Transverse colon (tissue), 4 donors: ENCODE data around the gene NKPD1. TPM values are rescaled to one million over a fixed set of nuclear protein-coding genes. Genes with fewer than 3 reads are reported as not detected.

Experiments
- DNase-seq: peaks from one replicate; pipeline ENCODE4 v3.0.0-alpha.2; 2019
- H3K27ac ChIP-seq, 4 donors: fragments of 200-600 bp; sonication (generic); 2 replicates each; pipeline ENCODE4 v1.5.1; 2016 to 2018; ENCODE audit warnings: inconsistent platforms in 4 of 4
- H3K27me3 ChIP-seq: fragments of 200-600 bp; sonication (generic); 2 replicates; pipeline ENCODE4 v1.5.1; 2017; ENCODE audit warnings: inconsistent platforms
- H3K36me3 ChIP-seq, 4 donors: fragments of 200-600 bp; sonication (generic); 2 replicates each; pipeline ENCODE4 v1.5.1; 2017 to 2019; ENCODE audit warnings: inconsistent platforms in 4 of 4
- H3K4me1 ChIP-seq, 4 donors: fragments of 200-600 bp; sonication (generic); 2 replicates each; pipeline ENCODE4 v1.5.1; 2017 to 2020; ENCODE audit warnings: inconsistent platforms in 4 of 4
- H3K4me3 ChIP-seq, 4 donors: fragments of 200-600 bp; sonication (generic); 1 replicate in 1 of 4; 2 replicates in 3 of 4; pipeline versions ENCODE4 v1.5.1 to v1.6.1; 2017 to 2019; ENCODE audit warnings: inconsistent platforms in 4 of 4
- H3K9me3 ChIP-seq, 2 donors: fragments of 200-600 bp; sonication (generic); 2 replicates each; pipeline ENCODE4 v1.5.1; 2017 to 2019; ENCODE audit warnings: inconsistent platforms in 2 of 2
- EP300 ChIP-seq: sonication (generic); formaldehyde crosslinking; IDR thresholded peaks from one replicate; pipeline ENCODE4 v1.6.1; 2017; ENCODE audit warnings: antibody characterized with exemption, low read depth
- POLR2A ChIP-seq: fragments of 450-650 bp; IDR thresholded peaks from one replicate; pipeline ENCODE4 v1.6.1; 2016; ENCODE audit warnings: antibody characterized with exemption, mild to moderate bottlenecking, moderate library complexity
- POLR2AphosphoS5 ChIP-seq, 3 donors: sonication (generic); formaldehyde crosslinking; IDR thresholded peaks; one replicate each; pipeline ENCODE4 v1.6.1; 2016; ENCODE audit warnings: antibody characterized with exemption in 3 of 3
- WGBS, 2 donors: methylation state at CpG; one replicate each; pipeline ENCODE4 v1.1.5; 2018; ENCODE audit warnings: low coverage in 1 of 2; 5-methylcytosine and 5-hydroxymethylcytosine counted together
- in situ Hi-C, 4 donors: fragments of 200-750 bp; cut with MboI; loops; one replicate each; pipeline versions ENCODE4 v1.15.0 to v1.15.1; 2017; ENCODE audit warnings: low sequenced_read_pairs in 3 of 4, low pct_ligation_motif_present in 1 of 4, low pct_unique_long_range_greater_than_20kb in 1 of 4
- intact Hi-C: fragments of 100-400 bp; cut with DNase I; formaldehyde crosslinking; loops from one replicate; pipeline ENCODE4 v1.15.1; 2023; ENCODE audit warnings: low total_unique reads
- total RNA-seq, 4 donors: library from RNA; depleted of rRNA; stranded (reverse); fragments of >200 nt; gene quantifications; one replicate each; pipeline ENCODE4 v1.1.0, GENCODE V29; 2016
- TF ChIP-seq, protein P1 (sequence below), 5 experiments: fragments of 200-600 bp in 3 of 5; fragments of 450-650 bp in 2 of 5; sonication (generic) in 3 of 5; IDR thresholded peaks; 1 replicate in 2 of 5; 2 replicates in 3 of 5; pipeline ENCODE4 v1.5.1; 2016 to 2017; ENCODE audit warnings: antibody characterized with exemption in 5 of 5, inconsistent platforms in 3 of 5, mild to moderate bottlenecking in 2 of 5, moderate library complexity in 1 of 5

Gene NKPD1
- total RNA-seq, 4 donors from 2014 or later, result 0.32 to 1.5 TPM; not detected in 2

DNA sequence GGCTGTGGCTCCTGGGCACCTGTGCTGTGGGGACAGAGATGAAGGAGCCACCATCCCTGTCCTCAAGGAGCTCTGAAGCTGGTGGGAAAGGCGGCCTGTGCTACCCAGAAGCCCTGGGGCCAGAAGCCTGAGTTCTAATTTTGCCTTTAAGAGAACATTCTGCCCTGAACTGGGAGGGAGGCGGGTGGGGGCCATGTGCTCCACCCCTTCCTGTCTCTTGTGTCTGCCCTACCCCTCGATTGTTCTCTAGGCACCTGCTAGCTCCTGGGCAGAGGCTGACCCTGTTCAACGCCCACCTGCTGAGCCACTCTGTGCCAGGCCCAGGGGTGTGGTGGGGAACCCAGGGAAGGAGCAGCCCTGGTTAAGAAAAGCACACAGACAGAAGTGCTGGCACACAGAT lies 11.4 kb upstream of the NKPD1 start:
- TF ChIP-seq EP300 (no peak), POLR2A (no peak), POLR2AphosphoS5 (IDR thresholded peaks at IDR 0.05) (no peak)
- in situ Hi-C loops (no loop called here), intact Hi-C loops (no loop called here)
- H3K36me3 ChIP-seq, result no peaks in the 10 kb centered on the region
- WGBS, 2 donors, result 54% methylated on average over 4 of the region's 4 CpGs; no CpG with 5 or more reads in 1 of the 2 donors
- no peak for DNase-seq
- H3K4me1 ChIP-seq, result peaks cover 3 to 23% (median 15%) of the 10 kb centered on the region in 4 donors
- no peaks in the 10 kb centered on the region for H3K9me3 ChIP-seq
- H3K27me3 ChIP-seq, result no peaks in the 10 kb centered on the region
- H3K27ac ChIP-seq, result no peak overlapping the region
- no peak overlapping the region for H3K4me3 ChIP-seq

DNA sequence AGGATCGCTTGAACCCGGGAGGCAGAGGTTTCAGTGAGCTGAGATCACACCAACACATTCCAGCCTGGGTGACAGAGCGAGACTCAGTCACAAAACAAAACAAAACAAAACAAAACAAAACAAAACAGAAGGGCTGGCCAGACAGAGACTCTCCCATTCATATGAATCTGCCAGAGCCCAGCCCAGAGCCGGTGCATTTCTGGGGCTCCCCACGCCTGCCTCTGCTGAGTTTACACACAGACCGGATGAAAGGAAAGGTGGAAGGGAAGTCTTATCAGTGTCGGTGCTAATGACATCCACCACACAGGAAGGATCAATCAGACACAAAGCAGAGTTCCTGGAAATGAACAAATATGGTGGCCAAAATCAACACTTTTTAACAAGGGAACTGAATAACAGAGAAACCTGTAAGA lies 10.4 kb upstream of the NKPD1 start:
- Histone ChIP-seq H3K4me1 (peaks cover 3 to 19% (median 12%) of the 10 kb centered on the region in 4 donors), H3K27me3 (no peaks in the 10 kb centered on the region), H3K27ac (peak overlapping the region in 1 of 4 donors; percentile 11), H3K36me3 (no peaks in the 10 kb centered on the region), H3K4me3 (no peak overlapping the region), H3K9me3 (no peaks in the 10 kb centered on the region)
- DNase-seq, result no peak
- WGBS, 2 donors, result 27 to 41% methylated on average over 4 to 7 of the region's 7 CpGs
- TF ChIP-seq, protein P1, sequence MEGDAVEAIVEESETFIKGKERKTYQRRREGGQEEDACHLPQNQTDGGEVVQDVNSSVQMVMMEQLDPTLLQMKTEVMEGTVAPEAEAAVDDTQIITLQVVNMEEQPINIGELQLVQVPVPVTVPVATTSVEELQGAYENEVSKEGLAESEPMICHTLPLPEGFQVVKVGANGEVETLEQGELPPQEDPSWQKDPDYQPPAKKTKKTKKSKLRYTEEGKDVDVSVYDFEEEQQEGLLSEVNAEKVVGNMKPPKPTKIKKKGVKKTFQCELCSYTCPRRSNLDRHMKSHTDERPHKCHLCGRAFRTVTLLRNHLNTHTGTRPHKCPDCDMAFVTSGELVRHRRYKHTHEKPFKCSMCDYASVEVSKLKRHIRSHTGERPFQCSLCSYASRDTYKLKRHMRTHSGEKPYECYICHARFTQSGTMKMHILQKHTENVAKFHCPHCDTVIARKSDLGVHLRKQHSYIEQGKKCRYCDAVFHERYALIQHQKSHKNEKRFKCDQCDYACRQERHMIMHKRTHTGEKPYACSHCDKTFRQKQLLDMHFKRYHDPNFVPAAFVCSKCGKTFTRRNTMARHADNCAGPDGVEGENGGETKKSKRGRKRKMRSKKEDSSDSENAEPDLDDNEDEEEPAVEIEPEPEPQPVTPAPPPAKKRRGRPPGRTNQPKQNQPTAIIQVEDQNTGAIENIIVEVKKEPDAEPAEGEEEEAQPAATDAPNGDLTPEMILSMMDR (IDR thresholded peaks at IDR 0.05), result no peak
- TF ChIP-seq POLR2A (no peak), POLR2AphosphoS5 (IDR thresholded peaks at IDR 0.05) (no peak), EP300 (no peak)
- intact Hi-C loops, result no loop called here
- in situ Hi-C loops, result no loop called here

DNA sequence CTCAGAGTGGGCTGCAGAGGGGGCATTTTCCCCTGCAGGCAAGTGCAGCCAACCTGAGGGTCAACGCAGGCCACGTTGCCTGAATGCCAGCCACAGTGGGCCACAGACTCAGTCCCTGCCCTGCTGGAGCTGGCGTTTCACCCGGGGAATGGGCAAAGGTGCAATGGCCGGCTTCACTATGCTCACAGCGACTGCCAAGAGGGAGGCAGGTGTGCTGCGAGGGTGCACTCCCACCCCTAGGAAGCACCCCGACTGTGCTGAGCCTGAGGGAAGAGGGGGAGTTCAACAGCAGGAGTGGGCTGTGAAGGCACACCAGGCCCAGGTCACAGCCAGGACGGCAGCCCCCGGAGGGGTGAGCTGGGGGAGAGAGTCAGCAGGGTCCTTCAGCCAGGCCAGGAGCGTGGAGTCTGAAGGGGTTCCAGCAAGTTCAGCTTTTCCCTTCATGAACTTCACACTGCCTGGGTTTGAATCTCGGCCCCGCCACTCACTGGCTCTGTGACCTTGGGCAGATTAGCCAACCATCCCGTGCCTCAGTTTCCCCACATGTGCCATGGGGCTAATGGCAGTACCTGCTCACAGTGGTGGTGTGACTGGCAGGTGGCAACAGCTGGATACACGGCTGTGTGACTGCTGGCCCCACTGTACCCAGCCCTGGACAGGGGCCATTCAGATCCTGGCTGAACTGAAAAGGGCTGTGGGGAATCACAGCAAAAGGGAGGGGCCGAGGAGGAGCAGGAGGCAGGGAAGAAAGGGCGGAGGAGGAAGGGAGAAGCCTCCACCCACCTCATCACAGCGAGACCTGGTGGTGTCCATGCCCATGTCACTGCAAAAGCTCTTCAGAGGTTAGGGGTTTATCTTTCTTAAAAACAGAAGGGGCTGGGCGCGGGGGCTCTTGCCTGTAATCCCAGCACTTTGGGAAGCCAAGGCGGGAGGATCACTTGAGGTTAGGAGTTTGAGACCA lies 9.6 kb upstream of the NKPD1 start:
- Histone ChIP-seq H3K4me3 (no peak overlapping the region), H3K27ac (no peak overlapping the region), H3K9me3 (no peaks in the 10 kb centered on the region), H3K36me3 (no peaks in the 10 kb centered on the region), H3K4me1 (peaks cover 3 to 19% (median 12%) of the 10 kb centered on the region in 4 donors), H3K27me3 (no peaks in the 10 kb centered on the region)
- DNase-seq, result no peak
- TF ChIP-seq, protein P1 (IDR thresholded peaks at IDR 0.05), result no peak
- TF ChIP-seq EP300 (no peak), POLR2A (no peak)
- 77 to 84% methylated on average over 6 to 19 of the region's 21 CpGs for WGBS, 2 donors
- in situ Hi-C loops, result no loop called here
- intact Hi-C loops, result no loop called here

DNA sequence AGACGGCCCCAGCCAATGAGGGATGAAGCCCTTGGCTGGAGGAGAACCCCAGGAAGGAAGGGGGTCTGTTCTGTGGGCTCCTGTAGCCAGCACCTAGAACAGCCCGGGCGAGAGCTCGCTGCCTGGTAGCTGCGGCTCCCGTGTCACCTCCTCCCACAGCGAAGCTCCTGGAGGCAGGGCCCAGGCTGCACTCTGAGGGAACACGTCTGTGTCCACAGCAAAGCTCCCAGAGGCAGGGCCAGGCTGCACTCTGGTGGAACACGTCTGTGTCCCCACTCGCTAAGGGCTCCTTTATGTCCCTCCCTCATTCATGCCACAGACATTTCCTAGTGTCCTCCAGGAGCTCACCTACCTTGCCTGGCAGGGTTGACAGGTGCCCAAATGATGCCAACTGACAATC lies 8.8 kb upstream of the NKPD1 start:
- intact Hi-C loops, result no loop called here
- 93 to 100% methylated on average over 3 to 9 of the region's 10 CpGs for WGBS, 2 donors
- no peak for TF ChIP-seq POLR2AphosphoS5 (IDR thresholded peaks at IDR 0.05)
- no peak for TF ChIP-seq EP300
- no peak for TF ChIP-seq POLR2A
- TF ChIP-seq, protein P1 (IDR thresholded peaks at IDR 0.05), result no peak
- no peaks in the 10 kb centered on the region for H3K9me3 ChIP-seq
- no peak overlapping the region for H3K27ac ChIP-seq
- H3K4me3 ChIP-seq, result no peak overlapping the region
- DNase-seq, result no peak
- H3K36me3 ChIP-seq, result no peaks in the 10 kb centered on the region
- in situ Hi-C loops, result no loop called here
- H3K27me3 ChIP-seq, result no peaks in the 10 kb centered on the region
- H3K4me1 ChIP-seq, result peaks cover 3 to 23% (median 16%) of the 10 kb centered on the region in 4 donors
